Lower leg skin (tissue), 3 donors: ENCODE data around the gene CTTN.
"Not testable (repeated sequence)": the region's sequence is repeated elsewhere in the genome, so short reads cannot be mapped to it uniquely, and the experiment has no call there.

Source experiments
- POLR2A ChIP-seq, 2 donors: fragments of 450-650 bp; IDR thresholded peaks; one replicate each; pipeline ENCODE4 v1.6.1; 2016 to 2017; ENCODE audit warnings: antibody characterized with exemption in 2 of 2, mild to moderate bottlenecking in 1 of 2, moderate library complexity in 1 of 2
- TF ChIP-seq, protein P1 (sequence below), 3 donors: fragments of 450-650 bp; IDR thresholded peaks; one replicate each; pipeline ENCODE4 v1.5.1; 2016; ENCODE audit warnings: antibody characterized with exemption in 3 of 3, mild to moderate bottlenecking in 3 of 3, moderate library complexity in 2 of 3

DNA sequence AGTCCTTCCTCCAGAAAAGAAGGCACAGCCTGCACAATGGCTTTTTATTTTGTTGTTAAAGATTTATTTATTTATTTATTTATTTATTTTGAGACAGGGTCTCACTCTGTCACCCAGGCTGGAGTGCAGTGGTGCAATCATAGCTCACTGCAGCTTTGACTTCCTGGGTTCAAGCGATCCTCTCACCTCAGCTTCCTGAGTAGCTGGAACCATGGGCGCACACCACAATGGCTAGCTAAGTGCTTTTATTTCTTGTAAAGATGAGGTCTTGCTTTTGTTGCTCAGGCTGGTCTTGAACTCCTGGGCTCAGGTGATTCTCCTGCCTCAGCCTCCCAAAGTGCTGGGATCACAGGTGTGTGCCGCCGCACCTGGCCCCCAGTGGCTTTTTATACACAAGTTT, 10.0 kb downstream of the CTTN start:
- TF ChIP-seq, protein P1, sequence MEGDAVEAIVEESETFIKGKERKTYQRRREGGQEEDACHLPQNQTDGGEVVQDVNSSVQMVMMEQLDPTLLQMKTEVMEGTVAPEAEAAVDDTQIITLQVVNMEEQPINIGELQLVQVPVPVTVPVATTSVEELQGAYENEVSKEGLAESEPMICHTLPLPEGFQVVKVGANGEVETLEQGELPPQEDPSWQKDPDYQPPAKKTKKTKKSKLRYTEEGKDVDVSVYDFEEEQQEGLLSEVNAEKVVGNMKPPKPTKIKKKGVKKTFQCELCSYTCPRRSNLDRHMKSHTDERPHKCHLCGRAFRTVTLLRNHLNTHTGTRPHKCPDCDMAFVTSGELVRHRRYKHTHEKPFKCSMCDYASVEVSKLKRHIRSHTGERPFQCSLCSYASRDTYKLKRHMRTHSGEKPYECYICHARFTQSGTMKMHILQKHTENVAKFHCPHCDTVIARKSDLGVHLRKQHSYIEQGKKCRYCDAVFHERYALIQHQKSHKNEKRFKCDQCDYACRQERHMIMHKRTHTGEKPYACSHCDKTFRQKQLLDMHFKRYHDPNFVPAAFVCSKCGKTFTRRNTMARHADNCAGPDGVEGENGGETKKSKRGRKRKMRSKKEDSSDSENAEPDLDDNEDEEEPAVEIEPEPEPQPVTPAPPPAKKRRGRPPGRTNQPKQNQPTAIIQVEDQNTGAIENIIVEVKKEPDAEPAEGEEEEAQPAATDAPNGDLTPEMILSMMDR (IDR thresholded peaks at IDR 0.05) = not testable (repeated sequence)
- not testable (repeated sequence) for TF ChIP-seq POLR2A (IDR thresholded peaks at IDR 0.05)
